Activated naive CD4-positive, alpha-beta T cell treated with anti-CD3 and anti-CD28 coated beads for 36 hours (primary cell): ENCODE measurements around the gene ZSWIM7. TPM values are rescaled to one million over a fixed set of nuclear protein-coding genes. Genes with fewer than 3 reads are reported as not detected.

Source experiments
- CTCF ChIA-PET: fragments of 350-600 bp; sonication (Branson Sonifier 250); formaldehyde crosslinking; loops from one replicate; lab custom pipeline; 2021; ENCODE audit warnings: antibody characterized with exemption; lab: Charles Lee
- DNase-seq: peaks from one replicate; pipeline ENCODE4 v3.0.0-alpha.2; 2020
- H3K27ac Mint-ChIP-seq: one replicate; pipeline ENCODE4 v1.8.0; 2021; ENCODE audit warnings: mild to moderate bottlenecking, mixed read lengths
- H3K27me3 Mint-ChIP-seq: one replicate; pipeline ENCODE4 v1.8.0; 2021; ENCODE audit warnings: low read depth, mixed read lengths
- H3K36me3 Mint-ChIP-seq: one replicate; pipeline ENCODE4 v1.8.0; 2021; ENCODE audit warnings: low read depth, mixed read lengths
- H3K4me1 Mint-ChIP-seq: one replicate; pipeline ENCODE4 v1.8.0; 2021; ENCODE audit warnings: low read depth, mixed read lengths
- H3K4me3 Mint-ChIP-seq: one replicate; pipeline ENCODE4 v1.8.0; 2021; ENCODE audit warnings: mild to moderate bottlenecking, moderate library complexity, mixed read lengths
- H3K9me3 Mint-ChIP-seq: one replicate; pipeline ENCODE4 v1.8.0; 2021; ENCODE audit warnings: mixed read lengths
- intact Hi-C: fragments of 100-400 bp; cut with micrococcal nuclease; formaldehyde crosslinking; loops from one replicate; pipeline ENCODE4 v1.15.1; 2023
- total RNA-seq, 2 experiments: library from RNA; stranded (reverse); gene quantifications; one replicate each; pipeline ENCODE4 v1.2.3, GENCODE V29; 2021

Gene ZSWIM7
- total RNA-seq, 2 experiments from 2014 or later, result 8.3 to 10.8 TPM

GRCh38 chr17:16023881-16024280 is 24.4 kb upstream of the ZSWIM7 start:
- Mint-ChIP-seq H3K4me1 (peaks cover 44% of the 10 kb centered on the region), H3K27ac (no peak overlapping the region), H3K9me3 (no peaks in the 10 kb centered on the region), H3K27me3 (no peaks in the 10 kb centered on the region), H3K4me3 (no peak overlapping the region), H3K36me3 (peaks cover 59% of the 10 kb centered on the region)
- intact Hi-C loops, result no loop called here
- CTCF ChIA-PET, result no interaction called here
- no peak for DNase-seq

GRCh38 chr17:16019347-16019746 is 19.8 kb upstream of the ZSWIM7 start:
- Mint-ChIP-seq H3K27me3 (no peaks in the 10 kb centered on the region), H3K9me3 (no peaks in the 10 kb centered on the region), H3K4me3 (no peak overlapping the region), H3K36me3 (peaks cover 43% of the 10 kb centered on the region), H3K27ac (no peak overlapping the region), H3K4me1 (peaks cover 18% of the 10 kb centered on the region)
- intact Hi-C loops, result no loop called here
- no peak for DNase-seq
- CTCF ChIA-PET, result no interaction called here

GRCh38 chr17:16013943-16014407 is 14.5 kb upstream of the ZSWIM7 start:
- CTCF ChIA-PET, result no interaction called here
- no peak for DNase-seq
- Mint-ChIP-seq H3K27me3 (no peaks in the 10 kb centered on the region), H3K9me3 (no peaks in the 10 kb centered on the region), H3K4me1 (peaks cover 8% of the 10 kb centered on the region), H3K36me3 (peaks cover 30% of the 10 kb centered on the region), H3K4me3 (no peak overlapping the region), H3K27ac (no peak overlapping the region)
- intact Hi-C loops, result no loop called here

GRCh38 chr17:16007439-16007838 is 7.9 kb upstream of the ZSWIM7 start:
- intact Hi-C loops, result no loop called here
- CTCF ChIA-PET, result no interaction called here
- H3K27ac Mint-ChIP-seq, result no peak overlapping the region
- peak; percentile 17 for DNase-seq
- H3K9me3 Mint-ChIP-seq, result no peaks in the 10 kb centered on the region
- peaks cover 48% of the 10 kb centered on the region for H3K36me3 Mint-ChIP-seq
- H3K4me3 Mint-ChIP-seq, result no peak overlapping the region
- H3K27me3 Mint-ChIP-seq, result no peaks in the 10 kb centered on the region
- peaks cover 21% of the 10 kb centered on the region for H3K4me1 Mint-ChIP-seq

- Mint-ChIP-seq H3K27ac (no peak overlapping the region), H3K4me1 (peaks cover 35% of the 10 kb centered on the region), H3K9me3 (no peaks in the 10 kb centered on the region), H3K4me3 (no peak overlapping the region), H3K36me3 (peaks cover 54% of the 10 kb centered on the region), H3K27me3 (no peaks in the 10 kb centered on the region)
- CTCF ChIA-PET, result interaction anchor here (0.5 to 1.6 kb wide), 3 partner anchors 15 to 747 kb away, joined by 3 to 5 read pairs (median 3); partner anchors contain the start of gene ADORA2B
- intact Hi-C loops, result no loop called here
- DNase-seq, result no peak
Measured at GRCh38 chr17:16005636-16006035, 6.1 kb upstream of the ZSWIM7 start.

- peaks cover 36% of the 10 kb centered on the region for H3K4me1 Mint-ChIP-seq
- peaks cover 55% of the 10 kb centered on the region for H3K36me3 Mint-ChIP-seq
- no peak overlapping the region for H3K4me3 Mint-ChIP-seq
- intact Hi-C loops, result loop anchor here (5.0 kb wide), 1 partner anchor 348 kb away; the partner anchor contains the start of gene CENPV
- H3K27me3 Mint-ChIP-seq, result no peaks in the 10 kb centered on the region
- no peak overlapping the region for H3K27ac Mint-ChIP-seq
- no peaks in the 10 kb centered on the region for H3K9me3 Mint-ChIP-seq
- no peak for DNase-seq
- CTCF ChIA-PET, result no interaction called here
Measured at GRCh38 chr17:16003841-16004240, 4.3 kb upstream of the ZSWIM7 start.

GRCh38 chr17:16002708-16003260 is 3.3 kb upstream of the ZSWIM7 start:
- no peak for DNase-seq
- no peaks in the 10 kb centered on the region for H3K27me3 Mint-ChIP-seq
- CTCF ChIA-PET, result no interaction called here
- H3K36me3 Mint-ChIP-seq, result peaks cover 45% of the 10 kb centered on the region
- H3K4me1 Mint-ChIP-seq, result peaks cover 28% of the 10 kb centered on the region
- no peak overlapping the region for H3K27ac Mint-ChIP-seq
- intact Hi-C loops, result loop anchor here (5.0 kb wide), 1 partner anchor 350 kb away; the partner anchor contains the start of gene CENPV
- H3K4me3 Mint-ChIP-seq, result no peak overlapping the region
- no peaks in the 10 kb centered on the region for H3K9me3 Mint-ChIP-seq

- Mint-ChIP-seq H3K9me3 (no peaks in the 10 kb centered on the region), H3K4me1 (peaks cover 23% of the 10 kb centered on the region), H3K27me3 (no peaks in the 10 kb centered on the region), H3K4me3 (peak overlapping the region; percentile 81), H3K27ac (peak overlapping the region; percentile 42), H3K36me3 (peaks cover 39% of the 10 kb centered on the region)
- CTCF ChIA-PET, result interaction anchor here (0.7 to 1.3 kb wide), 4 partner anchors 12 to 305 kb away, joined by 3 to 8 read pairs (median 4); no protein-coding TSS in a partner anchor
- DNase-seq, result no peak
- intact Hi-C loops, result loop anchor here (5.0 kb wide), 1 partner anchor 351 kb away; the partner anchor contains the start of gene CENPV
Measured at GRCh38 chr17:16001226-16001897, 1.9 kb upstream of the ZSWIM7 start.

- Mint-ChIP-seq H3K9me3 (no peaks in the 10 kb centered on the region), H3K4me1 (peaks cover 23% of the 10 kb centered on the region), H3K36me3 (peaks cover 34% of the 10 kb centered on the region), H3K4me3 (peak overlapping the region; percentile 81), H3K27me3 (no peaks in the 10 kb centered on the region), H3K27ac (peak overlapping the region; percentile 88)
- intact Hi-C loops, result loop anchor here (1.0 to 5.0 kb wide), 9 partner anchors 19 to 739 kb away; partner anchors contain the start of genes CENPV, PIGL and ZNF286A
- peak; percentile 43 for DNase-seq
- CTCF ChIA-PET, result interaction anchor here (0.5 to 1.3 kb wide), 3 partner anchors 13 to 247 kb away, joined by 4 to 8 read pairs (median 5); no protein-coding TSS in a partner anchor
Measured at GRCh38 chr17:15999974-16000827, 697 bp upstream of the ZSWIM7 start.

GRCh38 chr17:15998031-15998562 is 1.4 kb downstream of the ZSWIM7 start:
- CTCF ChIA-PET, result interaction anchor here (0.6 to 3.7 kb wide), 5 partner anchors 14 to 68 kb away, joined by 3 to 26 read pairs (median 9); partner anchors contain the start of gene ADORA2B
- H3K27me3 Mint-ChIP-seq, result no peaks in the 10 kb centered on the region
- peaks cover 23% of the 10 kb centered on the region for H3K4me1 Mint-ChIP-seq
- intact Hi-C loops, result loop anchor here (1.0 to 5.0 kb wide), 6 partner anchors 53 to 737 kb away; partner anchors contain the start of genes ADORA2B and ZNF286A
- no peak for DNase-seq
- no peak overlapping the region for H3K4me3 Mint-ChIP-seq
- H3K36me3 Mint-ChIP-seq, result peaks cover 23% of the 10 kb centered on the region
- H3K9me3 Mint-ChIP-seq, result no peaks in the 10 kb centered on the region
- H3K27ac Mint-ChIP-seq, result no peak overlapping the region

- peaks cover 11% of the 10 kb centered on the region for H3K4me1 Mint-ChIP-seq
- H3K9me3 Mint-ChIP-seq, result no peaks in the 10 kb centered on the region
- H3K4me3 Mint-ChIP-seq, result no peak overlapping the region
- intact Hi-C loops, result loop anchor here (5.0 kb wide), 2 partner anchors 291 to 299 kb away; partner anchors contain the start of gene ZNF286A
- H3K27me3 Mint-ChIP-seq, result no peaks in the 10 kb centered on the region
- CTCF ChIA-PET, result interaction anchor here (0.6 to 3.7 kb wide), 3 partner anchors 23 to 57 kb away, joined by 3 to 26 read pairs (median 4); partner anchors contain the start of gene ADORA2B
- no peak for DNase-seq
- H3K36me3 Mint-ChIP-seq, result peaks cover 9% of the 10 kb centered on the region
- no peak overlapping the region for H3K27ac Mint-ChIP-seq
Measured at GRCh38 chr17:15996322-15996721, 3.2 kb downstream of the ZSWIM7 start.
